Stimulated activated CD4-positive, alpha-beta T cell treated with anti-CD3 and anti-CD28 coated beads, Interleukin-2, amount 100 ng/mL, for 24 hours (primary cell): Measurements from ENCODE around the gene TP53RK.
"Not testable (repeated sequence)": the region's sequence is repeated elsewhere in the genome, so short reads cannot be mapped to it uniquely, and the experiment has no call there.

ENCODE experiments used
- DNase-seq, 2 donors: peaks; one replicate each; pipeline ENCODE4 v3.0.0-alpha.2; 2020

TP53RK gene

GRCh38 chr20:46682063-46682821 is 7.0 kb downstream of the TP53RK start:
- DNase-seq, result no peak

- DNase-seq, result peak; percentile 73 to 79
Measured at GRCh38 chr20:46681032-46681854, 8.0 kb downstream of the TP53RK start.

GRCh38 chr20:46680684-46681031 is 8.6 kb downstream of the TP53RK start:
- no peak for DNase-seq

GRCh38 chr20:46678516-46678915 is 10.7 kb downstream of the TP53RK start:
- no peak for DNase-seq

GRCh38 chr20:46677608-46678007 is 11.6 kb downstream of the TP53RK start:
- no peak for DNase-seq

GRCh38 chr20:46676649-46677316 is 12.5 kb downstream of the TP53RK start:
- DNase-seq, result not testable (repeated sequence)

GRCh38 chr20:46674253-46675083 is 14.8 kb downstream of the TP53RK start:
- DNase-seq, result no peak

- DNase-seq, result no peak
Measured at GRCh38 chr20:46673394-46674252, 15.6 kb downstream of the TP53RK start.

- DNase-seq, result no peak
Measured at GRCh38 chr20:46672543-46673148, 16.6 kb downstream of the TP53RK start.

GRCh38 chr20:46671866-46672542 is 17.2 kb downstream of the TP53RK start:
- no peak for DNase-seq

- no peak for DNase-seq
Measured at GRCh38 chr20:46670585-46671584, 18.4 kb downstream of the TP53RK start.

- DNase-seq, result no peak
Measured at GRCh38 chr20:46670228-46670584, 19.0 kb downstream of the TP53RK start.

GRCh38 chr20:46666818-46667515 is 22.3 kb downstream of the TP53RK start:
- no peak for DNase-seq

- DNase-seq, result no peak
Measured at GRCh38 chr20:46666306-46666705, 22.9 kb downstream of the TP53RK start.

GRCh38 chr20:46665602-46666001 is 23.6 kb downstream of the TP53RK start:
- no peak for DNase-seq

- DNase-seq, result no peak
Measured at GRCh38 chr20:46663531-46663930, 25.7 kb downstream of the TP53RK start.

GRCh38 chr20:46661659-46662058 is 27.6 kb downstream of the TP53RK start:
- no peak for DNase-seq

GRCh38 chr20:46660487-46660886 is 28.8 kb downstream of the TP53RK start:
- DNase-seq, result no peak

- DNase-seq, result no peak
Measured at GRCh38 chr20:46657618-46658017, 31.6 kb downstream of the TP53RK start.
